ENCODE data around the gene MMP2.
A peak's percentile ranks its signal among the peaks of the same experiment; 100 is the strongest.

The MMP2 gene

DNA sequence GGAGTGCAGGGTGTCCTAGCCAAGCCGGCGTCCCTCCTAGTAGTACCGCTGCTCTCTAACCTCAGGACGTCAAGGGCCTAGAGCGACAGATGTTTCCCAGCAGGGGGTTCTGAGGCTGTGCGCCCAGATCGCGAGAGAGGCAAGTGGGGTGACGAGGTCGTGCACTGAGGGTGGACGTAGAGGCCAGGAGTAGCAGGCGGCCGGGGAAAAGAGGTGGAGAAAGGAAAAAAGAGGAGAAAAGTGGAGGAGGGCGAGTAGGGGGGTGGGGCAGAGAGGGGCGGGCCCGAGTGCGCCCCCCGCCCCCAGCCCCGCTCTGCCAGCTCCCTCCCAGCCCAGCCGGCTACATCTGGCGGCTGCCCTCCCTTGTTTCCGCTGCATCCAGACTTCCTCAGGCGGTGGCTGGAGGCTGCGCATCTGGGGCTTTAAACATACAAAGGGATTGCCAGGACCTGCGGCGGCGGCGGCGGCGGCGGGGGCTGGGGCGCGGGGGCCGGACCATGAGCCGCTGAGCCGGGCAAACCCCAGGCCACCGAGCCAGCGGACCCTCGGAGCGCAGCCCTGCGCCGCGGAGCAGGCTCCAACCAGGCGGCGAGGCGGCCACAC is at the start of gene MMP2:
TSS of gene MMP2 (plus strand) at position 372 of the 603 bp plus-strand sequence. CDS start 282 bp downstream, outside the sequence.
- no peak for DNase-seq (ENCODE audit: low spot score)

DNA sequence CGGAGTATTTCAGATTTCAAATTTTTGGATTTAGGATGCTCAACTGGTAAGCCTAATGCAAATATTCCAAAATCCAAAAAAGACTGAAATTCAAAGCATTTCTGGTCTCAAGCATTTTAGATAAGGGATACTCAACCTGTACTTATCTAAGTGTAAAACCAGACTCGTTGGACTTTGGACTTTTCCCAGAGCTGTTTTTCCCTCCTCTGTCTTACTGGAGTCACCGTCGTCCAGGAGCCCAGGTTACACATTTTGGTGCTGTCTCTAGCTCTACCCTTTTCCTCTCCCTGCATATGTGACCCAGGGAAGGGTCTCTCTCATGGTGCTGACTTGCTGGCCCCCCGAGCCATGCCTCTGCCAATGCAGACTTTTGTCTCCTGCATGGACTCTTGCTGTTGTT is 46.0 kb upstream of the MMP2 start:
- no peak for DNase-seq (ENCODE audit: low spot score)

DNA sequence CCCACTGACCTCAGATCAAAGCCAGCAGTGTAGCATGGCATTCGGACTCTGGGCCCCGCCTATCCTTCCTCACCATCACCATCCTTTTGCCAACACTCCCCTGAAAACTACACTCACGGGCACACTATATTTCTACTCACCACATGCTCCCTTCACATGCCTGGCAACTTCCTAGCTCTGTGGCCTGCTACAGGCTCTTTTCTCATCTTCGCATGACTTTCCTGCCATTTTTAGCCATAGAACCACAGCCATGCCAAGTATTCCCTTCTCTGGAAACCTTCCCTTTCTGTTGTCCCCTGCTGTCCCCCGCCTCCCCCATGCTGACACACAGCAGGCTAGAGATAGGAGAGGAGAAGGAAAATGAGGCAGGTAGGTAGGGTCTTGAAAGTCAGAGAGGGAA is 45.5 kb upstream of the MMP2 start:
- DNase-seq (ENCODE audit: low spot score): no peak

DNA sequence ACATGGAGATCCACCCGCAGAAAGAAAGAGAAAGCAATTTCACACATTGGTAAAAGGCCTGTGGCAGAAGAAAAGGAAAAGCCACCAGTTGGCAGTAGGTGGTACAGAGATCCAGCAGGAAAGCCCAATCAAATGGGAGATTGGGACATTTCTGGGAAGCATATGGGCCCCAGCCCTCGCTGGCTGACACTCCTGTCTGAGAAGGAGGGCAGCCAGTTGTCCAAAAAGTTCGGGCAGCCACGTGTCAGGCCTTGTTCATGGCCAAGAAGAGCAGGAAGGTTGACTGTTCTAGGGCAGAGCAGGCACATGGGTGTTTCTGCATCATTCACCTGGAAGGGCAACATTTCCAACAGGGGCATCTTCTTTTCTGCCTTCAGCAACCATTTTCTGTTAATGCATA is 45.0 kb upstream of the MMP2 start:
- no peak for DNase-seq (ENCODE audit: low spot score)

DNA sequence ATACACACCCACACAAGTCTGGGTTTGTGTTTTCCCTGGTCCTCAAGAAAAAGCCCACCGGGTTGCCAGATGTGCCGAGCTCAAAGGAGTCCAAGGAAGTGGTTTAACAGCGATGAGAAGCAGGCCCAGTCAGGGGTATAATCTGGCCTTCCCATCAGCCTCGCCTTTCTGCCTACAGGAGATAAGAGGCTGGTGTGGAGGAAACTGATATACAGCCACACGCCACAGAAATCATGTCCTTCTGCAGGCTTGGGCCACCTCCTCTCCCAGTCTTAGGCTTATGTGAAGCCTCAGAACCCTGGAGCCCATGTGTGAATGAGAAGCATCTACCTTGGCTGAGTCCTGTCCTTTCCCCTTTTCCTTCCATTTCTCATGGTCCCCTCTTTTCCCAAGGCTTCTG is 43.6 kb upstream of the MMP2 start:
- no peak for DNase-seq (ENCODE audit: low spot score)

DNA sequence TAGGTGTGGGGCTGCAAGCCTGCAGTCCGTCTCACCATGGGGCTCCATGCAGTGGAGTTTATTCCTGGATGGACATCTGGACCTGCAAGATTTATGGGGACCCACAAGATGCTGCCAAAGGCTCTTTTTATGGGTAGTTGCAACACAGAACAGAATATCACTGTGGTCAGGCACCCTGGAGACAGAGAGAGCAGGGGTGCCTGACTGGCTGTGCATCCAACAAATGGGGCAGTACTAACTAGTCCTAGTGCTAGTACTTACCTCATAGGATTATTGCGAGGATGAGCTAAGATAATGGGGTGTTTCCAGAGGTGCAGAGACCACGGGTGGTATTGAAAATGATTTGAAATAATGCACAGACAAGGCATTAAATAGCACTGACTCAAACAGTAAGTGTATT is 42.4 kb upstream of the MMP2 start:
- no peak for DNase-seq (ENCODE audit: low spot score)

DNA sequence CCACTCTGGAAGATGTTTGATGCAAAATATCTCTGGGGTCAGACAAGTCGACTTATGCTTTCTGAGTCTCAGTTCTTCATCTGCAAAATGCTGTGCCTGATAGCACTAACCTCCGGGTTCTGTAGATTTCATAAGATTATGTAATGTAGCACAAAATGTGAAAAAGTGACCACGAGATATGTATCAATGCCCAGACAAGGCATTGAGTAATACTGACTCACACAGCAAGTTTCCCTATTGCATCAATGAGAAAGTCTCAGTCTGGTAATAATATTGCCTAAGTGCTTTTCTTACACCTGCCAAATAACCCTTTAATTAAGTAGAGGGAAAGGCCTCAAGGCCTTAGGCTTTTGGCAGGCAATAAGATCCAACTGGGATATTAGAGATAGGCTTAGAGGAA is 41.4 kb upstream of the MMP2 start:
- peak; percentile 4 for DNase-seq (ENCODE audit: low spot score)

DNA sequence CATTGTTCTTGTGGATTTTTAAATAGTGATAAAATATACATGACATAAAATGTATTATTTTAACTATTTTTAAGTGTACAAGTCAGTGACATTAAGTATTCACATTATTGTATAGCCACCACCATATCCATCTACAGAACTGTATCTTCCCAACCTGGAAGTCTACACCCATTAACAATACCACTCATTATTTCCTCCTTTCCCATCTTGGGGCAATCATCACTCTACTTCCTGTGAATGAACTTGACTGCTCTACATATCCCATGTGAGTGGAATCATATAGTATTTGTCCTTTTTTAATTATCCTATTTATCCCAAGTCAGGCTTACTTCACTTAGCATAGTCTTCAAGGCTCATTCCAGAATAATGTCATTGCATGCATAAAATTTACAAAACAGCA is 40.7 kb upstream of the MMP2 start:
- DNase-seq (ENCODE audit: low spot score): no peak

DNA sequence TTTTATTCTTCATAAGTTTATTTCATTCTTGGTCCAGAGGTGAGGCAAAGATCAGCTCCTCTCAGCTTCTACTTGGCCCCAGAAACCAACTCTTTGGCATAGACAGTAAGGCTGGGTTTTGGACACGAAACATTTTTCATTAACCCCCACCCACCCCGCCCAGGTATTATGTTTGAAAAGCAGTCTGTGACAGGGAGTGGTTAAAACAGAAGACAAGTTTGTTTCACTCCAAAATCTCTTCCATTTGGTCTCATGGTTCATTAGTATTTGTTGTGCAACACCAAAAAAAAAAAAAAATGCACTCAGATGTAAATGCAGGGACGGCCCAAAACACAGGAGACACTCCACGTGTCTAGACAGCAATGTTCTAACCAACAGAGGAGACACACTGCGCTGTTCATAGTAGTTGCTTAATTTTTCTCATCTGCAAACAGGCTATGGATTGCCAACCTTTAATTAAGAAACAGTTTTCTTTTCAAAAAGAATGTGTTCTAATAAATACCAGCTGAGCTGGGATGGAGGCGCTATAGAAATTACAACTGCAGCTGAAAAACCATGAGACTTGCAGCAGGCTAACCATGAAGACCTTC is 39.8 kb upstream of the MMP2 start:
- DNase-seq (ENCODE audit: low spot score): no peak

DNA sequence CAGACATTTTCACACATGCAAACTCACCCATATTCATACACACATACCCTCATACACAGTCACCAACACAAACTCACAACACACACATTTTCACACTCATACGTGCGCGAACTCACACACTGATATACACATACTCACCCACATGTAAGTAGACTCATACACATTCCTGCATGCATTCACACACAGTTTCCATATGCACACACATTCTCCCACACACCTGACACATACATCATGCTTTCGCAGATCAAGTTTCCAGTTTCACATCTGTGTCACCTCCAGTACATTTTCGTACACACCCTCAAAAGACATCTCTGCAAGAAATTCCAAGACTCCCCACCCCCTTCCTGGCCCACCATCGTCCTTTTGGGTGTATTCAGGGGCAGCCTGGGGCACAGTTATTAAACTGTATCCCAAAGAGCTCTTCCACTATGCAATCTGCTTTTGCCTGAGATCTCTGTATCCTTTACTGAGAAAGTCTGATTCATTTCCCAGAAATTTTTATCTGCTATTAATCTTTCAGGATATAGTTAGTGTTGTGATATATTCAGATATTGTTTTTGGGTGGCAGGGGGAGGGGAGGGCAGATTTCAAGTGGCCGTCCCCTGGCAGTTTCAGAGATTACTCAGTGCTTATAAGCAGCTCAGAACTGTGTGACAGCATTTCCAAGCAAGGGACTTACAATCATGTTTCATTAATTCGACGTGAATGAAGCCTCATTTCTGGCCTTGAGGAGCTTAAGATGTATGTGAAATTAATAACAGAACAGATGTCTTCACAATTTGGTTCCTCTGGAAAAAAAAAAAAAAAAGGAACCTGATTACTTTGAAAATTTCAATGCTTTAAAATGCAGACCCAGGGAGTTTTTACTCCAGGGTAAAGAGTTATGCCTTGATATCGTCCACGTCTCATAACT is 35.3 kb upstream of the MMP2 start:
- no peak for DNase-seq (ENCODE audit: low spot score)

DNA sequence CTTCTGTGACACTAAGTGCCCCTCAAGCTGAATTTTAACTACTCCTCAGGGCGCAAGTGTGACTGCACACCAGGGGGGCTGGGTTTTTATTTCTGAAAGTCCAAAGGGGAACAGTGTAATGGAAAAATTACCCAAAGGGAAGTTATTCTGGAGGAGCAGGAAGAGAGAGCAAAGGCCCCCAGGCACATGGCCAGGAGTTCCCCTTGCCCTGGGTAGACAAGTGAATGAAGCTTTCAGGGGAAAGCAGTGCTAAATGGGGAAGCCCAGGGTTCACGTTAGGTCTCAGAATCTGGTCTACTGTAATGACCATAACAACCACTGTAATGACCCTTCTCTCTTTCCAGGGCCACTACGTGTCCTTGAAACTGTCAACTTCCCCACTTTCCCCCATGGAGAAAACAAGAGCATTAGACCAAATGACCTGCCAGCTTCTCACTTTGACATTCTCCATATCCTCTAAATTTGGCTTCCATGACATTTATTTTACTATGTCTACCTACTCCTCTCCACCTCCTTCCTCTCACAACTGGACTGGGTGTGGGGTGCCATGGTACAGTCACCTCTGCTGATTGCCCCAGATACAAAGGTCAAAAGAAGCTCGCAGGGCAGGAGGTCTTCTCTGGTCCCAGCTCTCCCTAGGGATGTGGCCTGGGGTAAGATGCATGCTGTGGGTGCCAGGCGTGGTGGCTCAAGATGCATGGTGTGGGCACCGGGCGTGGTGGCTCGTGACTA is 34.1 kb upstream of the MMP2 start:
- no peak for DNase-seq (ENCODE audit: low spot score)

DNA sequence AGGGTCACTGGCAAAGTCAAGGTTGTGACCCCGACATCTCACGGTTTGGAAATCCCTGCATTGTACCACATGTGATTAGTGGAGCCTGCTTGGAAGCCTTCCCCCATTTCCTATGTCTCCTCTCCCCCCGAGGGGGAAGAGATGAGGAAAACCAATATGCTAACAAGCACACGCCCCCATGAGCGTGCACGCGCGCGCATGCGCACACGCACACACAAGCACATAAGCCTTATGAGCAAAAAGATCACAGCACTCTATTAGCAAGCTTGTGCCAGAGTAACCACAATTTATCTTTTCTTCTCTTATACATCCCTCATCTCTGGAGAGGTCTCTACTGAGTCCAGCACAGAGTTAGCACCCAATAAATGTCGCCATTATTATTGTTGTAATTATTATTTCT is 31.8 kb upstream of the MMP2 start:
- no peak for DNase-seq (ENCODE audit: low spot score)

DNA sequence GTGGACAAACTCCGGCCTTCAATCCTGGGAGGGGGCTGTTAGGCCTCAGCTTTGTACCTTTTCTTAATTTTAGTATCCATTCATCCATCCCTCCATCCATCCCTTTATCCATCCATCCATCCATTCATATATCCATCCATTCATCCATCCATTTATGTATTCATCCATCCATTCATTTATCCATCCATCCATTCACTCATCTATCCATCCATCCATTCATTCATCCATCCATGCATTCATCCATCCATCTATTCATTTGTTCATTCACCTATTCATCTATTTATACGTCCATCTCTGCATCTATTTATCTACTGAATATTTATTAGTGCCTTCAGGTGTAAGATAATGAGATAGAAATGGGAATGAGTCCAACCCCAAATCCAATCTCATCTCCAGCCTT is 26.0 kb upstream of the MMP2 start:
- DNase-seq (ENCODE audit: low spot score): no peak

DNA sequence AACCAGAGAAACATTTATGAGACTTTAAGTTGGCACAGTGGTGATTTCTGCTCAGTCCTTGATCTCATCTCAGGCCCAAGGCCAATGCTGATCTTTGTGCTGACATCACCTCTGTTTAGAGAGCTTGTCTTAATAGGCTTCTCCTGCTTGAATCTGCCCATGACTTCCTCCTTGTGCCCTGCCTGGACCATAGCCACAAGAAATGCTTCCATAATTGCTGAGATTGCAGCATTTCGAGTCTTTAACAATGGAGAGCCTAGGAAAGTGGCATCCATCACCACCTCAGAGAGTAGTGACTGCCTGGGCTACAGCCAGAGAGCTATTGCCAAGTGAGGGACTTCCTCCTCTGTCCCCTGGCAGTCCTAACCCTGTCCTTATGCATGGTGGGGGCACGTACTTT is 25.1 kb upstream of the MMP2 start:
- DNase-seq (ENCODE audit: low spot score): no peak

DNA sequence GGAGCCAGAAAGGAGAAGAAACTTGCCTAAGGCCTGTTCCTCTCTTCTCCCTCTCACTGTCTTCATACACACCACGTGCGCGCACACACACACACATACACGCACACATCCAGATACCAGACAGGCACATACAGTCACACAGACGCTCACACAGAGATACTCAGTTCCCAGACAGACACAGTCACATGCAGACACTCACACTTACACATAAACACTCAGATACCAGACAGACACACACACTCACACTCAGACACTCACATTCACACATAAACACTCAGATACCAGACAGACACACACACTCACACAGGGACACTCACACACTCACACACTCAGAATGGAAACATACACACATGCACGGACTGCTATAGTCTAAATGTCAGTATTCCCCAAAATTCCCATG is 24.1 kb upstream of the MMP2 start:
- DNase-seq (ENCODE audit: low spot score): no peak

DNA sequence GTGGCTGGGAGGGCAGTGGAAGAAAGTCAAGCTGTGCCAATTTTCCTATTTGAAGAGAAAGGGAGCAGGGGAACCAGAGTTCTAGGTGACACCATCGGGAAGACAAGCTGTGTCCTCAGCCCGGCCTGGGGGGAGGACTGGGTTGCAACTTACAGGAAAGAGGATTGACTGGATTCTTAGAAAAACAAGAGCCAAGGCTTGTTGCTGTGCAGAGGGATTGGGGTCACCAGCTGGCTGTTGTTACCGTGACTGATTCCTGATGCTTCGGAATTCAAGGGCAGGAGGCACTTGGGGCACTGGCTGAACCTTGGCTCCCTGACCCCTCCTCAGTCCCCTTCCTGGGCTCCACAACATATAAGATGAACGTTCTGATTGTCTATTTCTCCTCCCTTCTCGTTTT is 16.8 kb upstream of the MMP2 start:
- no peak for DNase-seq (ENCODE audit: low spot score)

DNA sequence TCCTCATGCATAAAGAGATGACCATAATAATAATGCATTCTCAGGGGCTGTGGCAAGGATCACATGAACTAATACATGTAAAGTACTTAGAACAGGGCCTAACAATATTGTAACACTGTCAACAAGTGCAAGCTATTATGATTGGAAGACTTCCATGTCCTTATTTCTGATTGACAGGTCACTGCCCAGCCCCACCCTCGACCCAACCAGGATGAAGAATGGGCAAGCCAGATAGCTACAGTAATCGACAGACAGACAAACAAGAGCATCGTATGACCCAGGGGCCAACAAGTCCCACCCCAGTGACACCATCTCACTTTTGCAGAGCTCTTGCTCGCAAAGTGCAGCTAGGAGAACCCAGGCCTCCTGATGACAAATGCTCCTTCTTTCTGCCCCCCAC is 14.6 kb upstream of the MMP2 start:
- no peak for DNase-seq (ENCODE audit: low spot score)

DNA sequence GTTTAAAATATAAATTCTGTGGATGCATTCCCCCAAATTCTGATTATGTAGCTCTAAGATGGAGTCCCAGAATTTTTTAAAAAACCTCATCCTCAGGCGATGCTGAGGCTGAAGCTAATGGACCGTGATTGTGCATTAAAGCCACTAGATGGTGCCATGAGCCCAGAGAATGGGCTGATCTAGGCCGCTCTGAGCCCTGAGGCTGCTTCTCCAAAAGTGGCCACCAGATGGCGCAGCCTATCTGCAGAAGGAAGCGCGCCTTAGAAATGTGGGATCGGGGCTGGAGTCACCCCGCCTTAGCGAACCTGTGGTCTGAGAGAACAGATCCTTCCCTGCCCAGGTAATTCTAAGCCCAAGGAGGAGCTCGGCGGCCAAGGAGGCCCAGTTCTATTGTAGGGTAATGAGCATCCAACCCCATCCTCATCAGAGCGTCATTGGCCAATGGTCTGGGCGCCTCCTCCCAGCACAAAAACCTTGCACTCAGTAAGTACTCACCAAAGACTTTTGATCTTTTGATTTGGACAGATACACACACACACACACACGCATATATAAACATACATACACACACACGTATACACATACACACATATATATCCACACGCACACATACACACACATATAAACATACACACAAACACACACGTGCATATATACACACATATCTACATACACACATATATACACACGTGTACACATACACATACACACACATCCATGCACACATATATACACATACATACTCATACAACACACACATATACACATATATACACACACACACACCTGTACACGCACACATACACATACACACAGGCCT is 13.7 kb upstream of the MMP2 start:
- peak; percentile 87 for DNase-seq (ENCODE audit: low spot score)

DNA sequence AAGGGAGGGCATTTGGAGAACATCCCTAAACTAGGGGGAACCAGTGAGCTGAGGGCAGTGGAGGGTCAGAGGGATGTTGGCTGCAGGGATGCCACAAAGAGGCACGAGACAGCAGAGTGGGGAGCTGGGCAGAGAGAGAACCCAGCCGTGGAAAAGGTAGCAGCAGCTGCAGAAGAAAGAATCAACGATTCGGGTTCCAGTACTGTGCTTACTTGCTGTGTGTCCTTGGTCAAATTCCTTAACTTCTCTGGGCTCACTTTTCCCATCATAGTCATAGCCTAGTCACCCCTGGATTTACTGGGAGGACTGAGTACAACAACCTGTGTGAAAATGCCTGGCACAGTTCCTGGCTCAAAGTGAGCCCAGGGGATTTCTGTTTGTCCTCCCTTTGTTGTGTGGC is 12.8 kb upstream of the MMP2 start:
- no peak for DNase-seq (ENCODE audit: low spot score)

DNA sequence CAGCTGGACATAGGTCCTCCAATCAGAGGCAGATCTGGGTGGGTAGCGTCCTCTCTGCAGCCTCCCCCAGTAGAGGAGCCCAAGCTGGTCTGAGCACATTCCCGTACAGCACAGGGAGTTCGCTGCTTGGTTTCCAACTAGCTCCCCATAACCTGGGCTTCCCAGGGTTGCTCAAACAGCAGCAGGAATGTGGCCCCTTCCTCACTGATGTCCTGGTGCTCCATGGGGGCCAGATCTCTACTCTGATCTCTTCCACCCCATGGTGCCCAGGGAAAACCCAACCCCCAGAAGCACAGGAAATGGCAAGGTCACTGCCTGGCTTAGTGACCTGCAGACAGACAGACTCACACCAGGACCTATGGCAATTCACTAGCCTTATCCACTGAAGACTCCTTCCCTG is 11.1 kb upstream of the MMP2 start:
- no peak for DNase-seq (ENCODE audit: low spot score)

DNA sequence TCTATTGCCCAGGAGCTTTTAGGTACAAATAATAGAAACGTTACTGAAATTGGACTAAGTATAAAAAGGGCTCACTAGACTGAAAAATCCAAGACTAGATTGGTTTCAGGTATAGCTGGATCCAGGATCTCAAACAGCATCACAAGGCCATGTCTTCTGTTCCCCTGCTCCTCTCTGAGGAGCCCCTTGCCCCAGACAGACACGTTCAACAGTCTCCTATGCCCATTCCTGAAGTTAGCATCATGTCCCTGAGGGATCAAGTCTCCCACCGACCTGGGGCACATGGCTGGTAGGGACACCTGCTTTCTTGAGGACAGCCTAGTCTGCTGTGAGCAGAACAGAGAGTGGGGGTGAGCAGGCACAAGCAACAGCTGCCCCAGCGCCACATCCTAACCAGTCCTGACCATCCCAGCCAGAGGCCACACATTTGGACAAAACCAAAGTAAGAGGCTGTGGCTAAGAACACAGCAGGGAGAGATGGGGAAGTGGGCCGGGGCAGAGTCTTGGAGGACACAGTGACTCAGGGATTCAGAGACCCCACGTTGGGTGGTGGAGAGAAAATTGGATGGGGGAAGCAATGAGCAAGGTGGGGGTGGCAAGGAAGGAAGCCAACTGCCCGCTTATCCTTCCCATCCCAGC is 10.5 kb upstream of the MMP2 start:
- no peak for DNase-seq (ENCODE audit: low spot score)
